Measurements from ENCODE around the gene P2RY11. TPM values are rescaled to one million over a fixed set of nuclear protein-coding genes. Genes with fewer than 3 reads are reported as not detected.

Gene P2RY11
- total RNA-seq, 1 donor from 2014 or later: 46.5 TPM

Other genes with a start within 250 kb of the P2RY11 start
- gene OLFM2, start 175.2 kb upstream of the P2RY11 start, total RNA-seq: 0.85 and 0.89 TPM in 2 replicates
- 0.80 and 0.87 TPM in 2 replicates for gene COL5A3, start 101.2 kb upstream of the P2RY11 start, total RNA-seq
- not detected in 2 replicates for gene RDH8, start 98.2 kb upstream of the P2RY11 start, total RNA-seq
- gene SHFL, start 25.4 kb upstream of the P2RY11 start, total RNA-seq: 56.1 and 56.2 TPM in 2 replicates
- 7.7 and 8.0 TPM in 2 replicates for gene ANGPTL6, start 9.0 kb upstream of the P2RY11 start, total RNA-seq
- 160 and 162 TPM in 2 replicates for gene PPAN, start 5.3 kb upstream of the P2RY11 start, total RNA-seq
- gene EIF3G, start 8.2 kb downstream of the P2RY11 start, total RNA-seq: 303 and 306 TPM in 2 replicates
- 367 and 370 TPM in 2 replicates for gene DNMT1, start 83.3 kb downstream of the P2RY11 start, total RNA-seq
- 10.1 and 10.8 TPM in 2 replicates for gene S1PR2, start 119.6 kb downstream of the P2RY11 start, total RNA-seq
- 133 and 135 TPM in 2 replicates for gene MRPL4, start 140.5 kb downstream of the P2RY11 start, total RNA-seq
- 75.3 and 75.7 TPM in 2 replicates for gene ICAM1, start 159.4 kb downstream of the P2RY11 start, total RNA-seq
- gene ICAM4, start 175.3 kb downstream of the P2RY11 start, total RNA-seq: 1.4 and 1.6 TPM in 2 replicates
- 2.6 and 3.5 TPM in 2 replicates for gene ICAM5, start 178.3 kb downstream of the P2RY11 start, total RNA-seq
- 3.2 and 3.5 TPM in 2 replicates for gene ZGLP1, start 198.1 kb downstream of the P2RY11 start, total RNA-seq
- gene FDX2, start 204.3 kb downstream of the P2RY11 start, total RNA-seq: 16.8 and 18.0 TPM in 2 replicates
- gene RAVER1, start 221.8 kb downstream of the P2RY11 start, total RNA-seq: 90.3 and 91.1 TPM in 2 replicates
- gene ICAM3, start 227.9 kb downstream of the P2RY11 start, total RNA-seq: 115 and 116 TPM in 2 replicates

Data from activated T-helper 2 cell treated with anti-CD3 and anti-CD28 coated beads, Interferon-gamma antibody, Interleukin-2, Interleukin-4, amounts not matched to agents 10 μg/mL and 5 μg/mL and 100 μg/mL, durations not matched to agents 14 hours and 24 hours and 36 hours (primary cell).